ENCODE results near the gene UGT2A1.

UGT2A1 gene

GRCh38 chr4:69589884-69590283 is 63.2 kb downstream of the UGT2A1 start:
- no peak for DNase-seq (ENCODE audit: low read depth in 2 of 2)

DNA sequence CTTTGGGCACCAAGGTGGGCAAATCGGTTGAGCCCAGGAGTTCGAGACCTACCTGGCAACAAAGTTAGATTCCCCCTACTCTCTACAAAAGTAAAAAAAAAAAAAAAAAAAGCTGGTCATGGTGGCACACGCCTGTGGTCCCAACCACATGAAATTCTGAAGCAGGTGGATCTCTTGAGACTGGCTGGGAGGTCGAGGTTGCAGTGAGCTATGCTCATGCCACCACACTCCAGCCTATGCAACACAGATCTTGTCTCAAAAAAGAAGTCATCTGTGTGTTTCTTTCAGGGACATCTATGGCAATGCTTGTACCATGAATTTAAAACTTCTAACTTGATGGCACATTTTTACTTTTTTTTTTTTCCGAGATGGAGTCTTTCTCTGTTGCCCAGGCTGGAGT is 68.9 kb downstream of the UGT2A1 start:
- no peak for DNase-seq (ENCODE audit: low read depth in 2 of 2)

GRCh38 chr4:69583543-69583942 is 69.5 kb downstream of the UGT2A1 start:
- DNase-seq (ENCODE audit: low read depth in 2 of 2): no peak

DNA sequence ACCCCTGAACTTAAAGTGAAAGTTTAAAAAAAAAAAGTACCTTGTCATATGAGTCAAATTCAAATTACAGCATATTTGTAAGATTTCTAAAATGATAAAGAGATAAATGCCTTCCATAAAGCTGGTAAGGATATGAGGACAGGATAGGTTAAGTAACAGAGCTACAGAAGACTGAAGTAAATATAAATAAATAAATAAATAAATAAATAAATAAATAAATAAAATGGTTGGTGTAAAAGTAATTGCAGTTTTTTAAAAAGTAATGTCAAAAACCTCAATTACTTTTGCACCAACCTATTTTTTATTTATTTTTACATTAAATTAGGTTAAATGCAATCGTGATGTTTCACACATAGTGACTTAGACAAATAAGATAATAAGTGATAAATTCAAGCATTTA is 75.8 kb downstream of the UGT2A1 start:
- no peak for DNase-seq (ENCODE audit: low read depth in 2 of 2)

GRCh38 chr4:69576251-69576877 is 76.7 kb downstream of the UGT2A1 start:
- DNase-seq (ENCODE audit: low read depth in 2 of 2): no peak

- DNase-seq (ENCODE audit: low read depth in 2 of 2): no peak
Observed at GRCh38 chr4:69568787-69569186, 84.3 kb downstream of the UGT2A1 start.

DNA sequence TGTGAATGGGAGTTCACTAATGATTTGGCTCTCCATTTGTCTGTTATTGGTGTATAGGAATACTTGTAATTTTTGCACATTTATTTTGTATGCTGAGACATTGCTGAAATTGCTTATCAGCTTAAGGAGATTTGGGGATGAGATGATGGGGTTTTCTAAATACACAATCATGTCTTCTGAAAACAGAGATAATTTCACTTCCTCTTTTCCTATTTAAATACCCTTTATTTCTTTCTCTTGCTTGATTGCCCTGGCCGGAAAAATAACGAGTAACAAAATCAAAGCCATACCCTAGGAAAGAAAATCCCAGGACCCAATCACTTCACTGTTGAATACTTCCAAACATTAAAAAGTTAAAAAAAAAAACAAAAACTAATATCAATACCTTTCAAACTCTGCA is 89.6 kb downstream of the UGT2A1 start:
- no peak for DNase-seq (ENCODE audit: low read depth in 2 of 2)

DNA sequence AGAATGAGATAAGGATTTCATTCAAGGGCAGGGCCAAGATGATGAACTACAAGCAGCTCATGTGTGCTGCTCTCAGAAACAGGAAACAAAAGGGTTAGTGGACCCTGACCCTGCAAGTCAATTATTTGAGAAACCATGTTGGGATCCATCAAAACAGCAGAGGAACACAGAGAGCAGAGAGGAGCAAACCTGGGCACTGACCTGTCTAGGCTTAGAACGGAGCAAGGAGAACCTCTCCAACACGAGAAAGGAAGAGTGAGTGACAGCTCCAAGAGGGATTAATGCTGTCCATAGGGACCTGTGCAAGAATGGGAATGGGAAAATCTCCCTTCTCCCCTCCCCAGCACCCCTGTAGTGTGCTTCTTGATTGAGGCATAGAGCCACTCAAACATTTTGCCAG is 103.4 kb downstream of the UGT2A1 start:
- DNase-seq (ENCODE audit: low read depth in 2 of 2): no peak

DNA sequence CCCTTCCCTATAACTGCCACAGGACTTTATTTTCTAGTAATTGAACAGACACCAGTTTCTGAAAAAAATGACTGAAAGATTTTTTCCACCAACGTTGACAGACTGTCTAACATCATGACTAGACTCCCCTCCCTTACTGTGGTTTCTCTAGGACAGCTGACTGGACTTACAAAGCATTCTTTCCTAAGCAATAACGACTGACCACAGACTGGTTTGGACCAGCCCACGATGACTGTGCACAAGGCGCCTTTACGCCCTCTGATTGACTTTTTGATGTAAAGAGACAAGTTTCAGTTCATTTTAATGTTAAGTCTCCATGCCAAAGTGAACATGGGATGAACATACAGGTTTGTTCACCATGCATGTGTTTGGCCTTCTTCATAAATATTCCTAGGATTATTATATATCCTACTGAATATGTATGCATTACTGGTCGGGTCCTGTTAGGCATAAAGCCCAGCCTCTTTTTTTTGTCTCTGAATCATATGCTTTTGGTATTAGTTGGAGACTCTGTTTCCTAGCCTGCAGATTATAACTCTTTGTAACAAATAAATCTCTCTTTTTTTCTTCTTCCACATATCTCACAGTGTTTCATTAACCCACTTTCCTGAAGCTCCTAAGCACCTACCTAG is 106.8 kb downstream of the UGT2A1 start:
- DNase-seq (ENCODE audit: low read depth in 2 of 2): no peak

Measured in stimulated activated CD8-positive, alpha-beta memory T cell treated with anti-CD3 and anti-CD28 coated beads, Interleukin-15, amount 100 ng/mL, for 4 hours (primary cell).